Naive thymus-derived CD8-positive, alpha-beta T cell (primary cell): ENCODE data around the gene GSTO1. TPM values are rescaled to one million over a fixed set of nuclear protein-coding genes. Genes with fewer than 3 reads are reported as not detected.
A peak's percentile ranks its signal among the peaks of the same experiment; 100 is the strongest.

ENCODE experiments used
- ATAC-seq, 2 donors: fragments of 150-1000 bp; cut with Tn5 transposase in 1 of 2; sonication (Bioruptor Pico), chemical (Tn5 transposase) in 1 of 2; 1 replicate in 1 of 2; 2 replicates in 1 of 2; pipeline ENCODE4 v1.10.0; 2021; ENCODE audit warnings: mild to moderate bottlenecking in 2 of 2, moderate library complexity in 2 of 2
- POLR2A ChIA-PET: fragments of 350-600 bp; sonication (Branson Sonifier 250); formaldehyde crosslinking; loops from one replicate; lab custom pipeline; 2021; ENCODE audit warnings: antibody characterized with exemption; lab: Charles Lee
- DNase-seq, 10 donors: peaks; one replicate each; pipeline versions ENCODE4 v3.0.0 to v3.0.0-alpha.2; 2020 to 2022
- H3K27ac Mint-ChIP-seq, 10 donors: one replicate each; pipeline ENCODE4 v1.8.0; 2020 to 2022; ENCODE audit warnings: mild to moderate bottlenecking in 10 of 10, mixed read lengths in 10 of 10, moderate library complexity in 4 of 10, inconsistent platforms in 1 of 10
- H3K27me3 Mint-ChIP-seq, 5 donors: one replicate each; pipeline ENCODE4 v1.8.0; 2021 to 2022; ENCODE audit warnings: mixed read lengths in 5 of 5
- H3K36me3 Mint-ChIP-seq, 3 donors: one replicate each; pipeline ENCODE4 v1.8.0; 2020 to 2022; ENCODE audit warnings: mixed read lengths in 3 of 3, mild to moderate bottlenecking in 2 of 3, inconsistent platforms in 1 of 3
- H3K4me1 Mint-ChIP-seq, 4 donors: one replicate each; pipeline ENCODE4 v1.8.0; 2021 to 2022; ENCODE audit warnings: mixed read lengths in 4 of 4
- H3K4me3 Mint-ChIP-seq, 10 donors: one replicate each; pipeline ENCODE4 v1.8.0; 2020 to 2022; ENCODE audit warnings: mild to moderate bottlenecking in 10 of 10, mixed read lengths in 10 of 10, moderate library complexity in 6 of 10, inconsistent platforms in 1 of 10
- H3K9me3 Mint-ChIP-seq, 9 donors: one replicate each; pipeline ENCODE4 v1.8.0; 2020 to 2022; ENCODE audit warnings: mixed read lengths in 9 of 9, mild to moderate bottlenecking in 3 of 9, inconsistent platforms in 1 of 9, moderate library complexity in 1 of 9
- polyA plus RNA-seq, 3 donors: library from polyadenylated mRNA; unstranded; fragments of 300-500 nt; fragmentation: Illumina TruSeq; gene quantifications; one replicate each; pipeline ENCODE4 v1.2.3, GENCODE V29; 2021
- total RNA-seq, 8 experiments: library from RNA in 2 of 8; stranded (reverse) in 2 of 8; gene quantifications; one replicate each; pipeline ENCODE4 v1.2.3 and lab custom pipeline; 2021 to 2026

Gene GSTO1
- total and polyA plus RNA-seq, 5 experiments from 2014 or later = 38.7 to 135 (median 119) TPM

- Mint-ChIP-seq H3K27me3 (no peaks in the 10 kb centered on the region), H3K4me3 (peak overlapping the region; percentile 89 to 96 (median 94)), H3K4me1 (peaks cover 13 to 57% (median 52%) of the 10 kb centered on the region in 4 donors), H3K36me3 (peaks cover 5 to 49% (median 11%) of the 10 kb centered on the region in 3 donors), H3K27ac (peak overlapping the region; percentile 94 to 99 (median 98)), H3K9me3 (no peaks in the 10 kb centered on the region)
- DNase-seq = no peak
- no peak for ATAC-seq
- POLR2A ChIA-PET = no interaction called here
Measured at GRCh38 chr10:104267721-104268404, 13.2 kb downstream of the GSTO1 start.

DNA sequence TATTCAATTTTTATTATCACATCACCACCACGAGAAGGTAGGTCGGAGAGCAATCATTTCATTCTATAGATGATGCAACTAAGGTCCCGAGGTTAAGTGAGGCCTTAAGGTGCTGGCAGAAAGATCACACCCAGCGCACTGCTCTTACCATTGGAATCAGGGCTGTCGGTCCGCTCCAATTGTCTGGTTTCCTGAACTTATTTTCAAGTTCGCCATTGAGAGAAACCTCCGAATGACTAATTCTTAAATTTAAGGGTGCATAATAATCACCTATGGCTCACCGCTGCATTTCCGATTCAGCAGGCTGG lies 13.7 kb downstream of the GSTO1 start:
- Mint-ChIP-seq H3K27ac (peak overlapping the region; percentile 94 to 99 (median 98)), H3K36me3 (peaks cover 5 to 45% (median 11%) of the 10 kb centered on the region in 3 donors), H3K9me3 (no peaks in the 10 kb centered on the region), H3K4me3 (peak overlapping the region; percentile 89 to 96 (median 94)), H3K4me1 (peaks cover 13 to 57% (median 52%) of the 10 kb centered on the region in 4 donors), H3K27me3 (no peaks in the 10 kb centered on the region)
- DNase-seq = no peak
- POLR2A ChIA-PET = interaction anchor here (1.0 to 1.6 kb wide), 4 partner anchors 9 to 147 kb away, joined by 3 to 16 read pairs (median 10); partner anchors contain the start of genes GSTO1 and SFR1
- ATAC-seq = no peak

- peak; percentile 89 to 94 for ATAC-seq
- Mint-ChIP-seq H3K9me3 (no peaks in the 10 kb centered on the region), H3K4me3 (peak within 1 kb of the TSS; percentile 89 to 96 (median 94)), H3K4me1 (peaks cover 13 to 51% (median 47%) of the 10 kb centered on the region in 4 donors), H3K36me3 (peaks cover 5 to 39% (median 11%) of the 10 kb centered on the region in 3 donors), H3K27ac (peak within 1 kb of the TSS; percentile 94 to 99 (median 98)), H3K27me3 (no peaks in the 10 kb centered on the region)
- POLR2A ChIA-PET = interaction anchor here (0.7 to 1.6 kb wide), 6 partner anchors 10 to 148 kb away, joined by 3 to 16 read pairs (median 7); partner anchors contain the start of genes CFAP58, GSTO1 and SFR1
- peak; percentile 93 to 99 (median 98) for DNase-seq
Measured at GRCh38 chr10:104268713-104269645, 14.3 kb downstream of the GSTO1 start, which contains the start of gene GSTO2. GSTO2 (plus strand) TSS chr10:104269184; CDS start chr10:104274916, 5,732 bp downstream.

DNA sequence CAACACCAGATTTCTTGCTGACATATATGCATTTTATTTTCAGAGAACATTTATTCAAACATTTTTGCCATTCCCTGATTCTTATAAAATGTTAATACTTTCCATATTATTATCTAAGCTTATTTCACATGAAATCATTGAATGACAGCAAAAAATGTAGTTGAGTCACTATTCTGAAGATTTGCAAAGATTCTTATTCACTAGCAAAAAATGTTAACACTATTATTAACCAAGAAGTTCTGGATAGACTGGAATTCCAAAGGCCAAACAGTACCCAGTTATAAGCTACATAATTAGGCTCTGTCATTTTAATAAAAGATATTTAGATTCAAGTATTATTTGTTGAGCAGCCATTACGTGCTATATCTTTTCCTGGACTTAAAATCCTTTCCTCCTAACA lies 18.6 kb downstream of the GSTO1 start:
- DNase-seq (no peak), ATAC-seq (no peak)
- no peaks in the 10 kb centered on the region for H3K9me3 Mint-ChIP-seq
- H3K4me3 Mint-ChIP-seq = no peak overlapping the region
- H3K27me3 Mint-ChIP-seq = peaks cover 0 to 21% (median 5%) of the 10 kb centered on the region in 5 donors
- POLR2A ChIA-PET = interaction anchor here (1.0 to 1.9 kb wide), 2 partner anchors 9 to 19 kb away, joined by 3 to 11 read pairs; partner anchors contain the start of gene GSTO1
- H3K27ac Mint-ChIP-seq = no peak overlapping the region
- peaks cover under 1 to 17% (median 13%) of the 10 kb centered on the region in 4 donors for H3K4me1 Mint-ChIP-seq
- H3K36me3 Mint-ChIP-seq = peaks cover 0 to 3% (median 0%) of the 10 kb centered on the region in 3 donors

GRCh38 chr10:104273899-104274575 lies 19.3 kb downstream of the GSTO1 start:
- Mint-ChIP-seq H3K36me3 (no peaks in the 10 kb centered on the region), H3K27ac (no peak overlapping the region), H3K9me3 (no peaks in the 10 kb centered on the region), H3K4me3 (peak overlapping the region in 3 of 10 donors; percentile 41 to 71 (median 57)), H3K4me1 (peaks cover 0 to 14% (median 7%) of the 10 kb centered on the region in 4 donors), H3K27me3 (peaks cover 0 to 21% (median 6%) of the 10 kb centered on the region in 5 donors)
- POLR2A ChIA-PET = interaction anchor here (0.7 to 1.9 kb wide), 2 partner anchors 11 to 19 kb away, joined by 3 to 11 read pairs; partner anchors contain the start of gene GSTO1
- DNase-seq = no peak
- ATAC-seq = no peak

DNA sequence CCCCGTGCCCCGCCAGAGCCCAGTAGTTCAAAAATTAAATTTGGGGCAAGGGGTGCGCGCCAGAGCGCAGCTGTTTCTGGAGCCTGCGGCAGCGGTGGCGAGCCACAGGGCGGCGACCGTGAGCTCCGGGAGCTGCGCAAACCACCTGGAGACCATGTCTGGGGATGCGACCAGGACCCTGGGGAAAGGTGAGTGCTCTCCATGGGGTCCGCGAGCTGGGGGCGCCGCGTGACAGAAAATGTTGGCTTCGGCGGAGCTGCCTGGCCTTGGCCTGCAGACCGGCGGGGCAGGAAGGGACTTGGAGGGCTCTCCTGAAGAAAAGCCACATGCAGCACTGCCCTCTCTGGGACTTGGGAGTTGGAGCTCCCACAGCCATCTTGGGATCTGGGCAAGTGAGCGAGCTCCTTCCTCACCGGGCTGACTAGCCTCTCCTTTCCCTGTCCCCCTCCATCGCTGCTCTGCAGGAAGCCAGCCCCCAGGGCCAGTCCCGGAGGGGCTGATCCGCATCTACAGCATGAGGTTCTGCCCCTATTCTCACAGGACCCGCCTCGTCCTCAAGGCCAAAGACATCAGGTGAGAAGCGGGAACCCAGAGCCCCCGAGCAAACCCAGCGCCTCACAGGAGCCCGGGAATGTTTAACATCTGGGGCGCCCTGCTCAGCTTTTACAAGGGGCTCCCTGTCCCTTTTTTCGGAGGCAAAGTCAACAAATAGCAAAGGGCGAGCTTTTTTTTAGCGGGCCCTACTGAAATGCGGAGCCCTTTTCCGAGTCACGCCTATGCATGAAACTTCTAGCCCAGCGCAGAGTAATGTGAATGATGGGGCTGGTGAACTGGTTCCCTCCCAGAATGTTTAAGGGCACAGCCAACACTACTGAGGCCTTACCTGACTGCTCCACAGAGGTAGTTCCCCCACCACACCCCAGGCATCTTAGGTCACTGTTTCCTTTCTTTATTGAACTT lies 20.4 kb downstream of the GSTO1 start:
- peak overlapping the region in 1 of 10 donors; percentile 29 for H3K27ac Mint-ChIP-seq
- peak overlapping the region in 8 of 10 donors; percentile 4 to 71 (median 48) for H3K4me3 Mint-ChIP-seq
- peaks cover 0 to 23% (median 6%) of the 10 kb centered on the region in 5 donors for H3K27me3 Mint-ChIP-seq
- POLR2A ChIA-PET = interaction anchor here (0.7 to 1.9 kb wide), 2 partner anchors 12 to 20 kb away, joined by 3 to 11 read pairs; partner anchors contain the start of gene GSTO1
- peaks cover 0 to 8% (median 4%) of the 10 kb centered on the region in 4 donors for H3K4me1 Mint-ChIP-seq
- H3K36me3 Mint-ChIP-seq = no peaks in the 10 kb centered on the region
- ATAC-seq (peak; percentile 88 to 94), DNase-seq (peak in 8 of 10 donors; percentile 17 to 46 (median 36))
- no peaks in the 10 kb centered on the region for H3K9me3 Mint-ChIP-seq

- no peak for DNase-seq
- peaks cover 0 to 23% (median 6%) of the 10 kb centered on the region in 5 donors for H3K27me3 Mint-ChIP-seq
- no peak overlapping the region for H3K4me3 Mint-ChIP-seq
- H3K4me1 Mint-ChIP-seq = peaks cover 0 to 7% (median 4%) of the 10 kb centered on the region in 4 donors
- H3K9me3 Mint-ChIP-seq = no peaks in the 10 kb centered on the region
- H3K27ac Mint-ChIP-seq = no peak overlapping the region
- POLR2A ChIA-PET = no interaction called here
- no peaks in the 10 kb centered on the region for H3K36me3 Mint-ChIP-seq
- ATAC-seq = no peak
Measured at GRCh38 chr10:104276192-104276591, 21.5 kb downstream of the GSTO1 start.

DNA sequence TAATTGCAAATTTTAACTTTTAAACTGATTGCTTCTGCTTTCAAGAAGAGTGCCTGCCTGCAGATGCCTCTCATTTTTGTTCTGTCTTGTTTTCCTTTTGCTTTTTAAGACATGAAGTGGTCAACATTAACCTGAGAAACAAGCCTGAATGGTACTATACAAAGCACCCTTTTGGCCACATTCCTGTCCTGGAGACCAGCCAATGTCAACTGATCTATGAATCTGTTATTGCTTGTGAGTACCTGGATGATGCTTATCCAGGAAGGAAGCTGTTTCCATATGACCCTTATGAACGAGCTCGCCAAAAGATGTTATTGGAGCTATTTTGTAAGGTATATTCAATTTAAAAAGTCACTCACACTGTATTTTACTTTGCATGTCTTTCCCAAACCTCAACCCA lies 23.1 kb downstream of the GSTO1 start:
- Mint-ChIP-seq H3K4me1 (peaks cover 0 to 7% (median 3%) of the 10 kb centered on the region in 4 donors), H3K9me3 (no peaks in the 10 kb centered on the region), H3K27me3 (peaks cover 0 to 23% (median 6%) of the 10 kb centered on the region in 5 donors), H3K36me3 (no peaks in the 10 kb centered on the region), H3K27ac (no peak overlapping the region), H3K4me3 (no peak overlapping the region)
- POLR2A ChIA-PET = no interaction called here
- ATAC-seq = no peak
- DNase-seq = no peak

DNA sequence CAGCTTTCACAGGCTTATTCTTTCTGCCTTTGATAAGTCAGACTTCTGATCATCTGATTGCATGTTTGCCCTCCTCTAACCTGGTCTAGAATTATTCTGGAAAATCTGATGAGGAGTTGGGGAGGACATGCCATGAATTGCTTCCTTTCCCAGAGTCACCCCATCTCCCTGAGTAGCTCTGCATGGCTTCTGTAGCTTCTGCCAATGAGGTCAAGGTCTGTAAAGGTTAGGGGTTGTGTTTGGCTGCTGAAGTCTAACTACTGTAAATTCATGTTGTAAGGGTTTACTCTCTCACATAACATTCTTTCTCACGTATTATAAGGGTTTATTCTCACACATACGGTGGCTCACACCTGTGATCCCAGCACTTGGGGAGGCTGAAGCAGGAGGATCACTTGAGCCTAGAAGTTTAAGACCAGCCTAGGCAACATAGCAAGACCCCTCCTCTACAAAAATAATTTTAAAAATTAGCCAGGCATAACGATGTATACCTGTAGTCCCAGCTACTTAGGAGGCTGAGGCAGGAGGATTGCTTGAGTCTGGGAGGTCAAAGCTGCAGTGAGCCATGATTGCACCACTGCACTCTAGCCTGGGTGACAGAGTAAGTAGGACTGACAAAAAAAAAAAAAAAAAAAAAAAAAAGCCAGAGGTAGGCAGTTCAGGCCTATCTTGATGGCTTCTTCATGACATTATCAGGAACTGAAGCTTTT lies 25.0 kb downstream of the GSTO1 start:
- Mint-ChIP-seq H3K27ac (peak overlapping the region in 1 of 10 donors; percentile 61), H3K4me3 (no peak overlapping the region), H3K27me3 (peaks cover 0 to 22% (median 6%) of the 10 kb centered on the region in 5 donors), H3K4me1 (peaks cover 0 to 3% (median under 1%) of the 10 kb centered on the region in 4 donors), H3K9me3 (no peaks in the 10 kb centered on the region), H3K36me3 (no peaks in the 10 kb centered on the region)
- POLR2A ChIA-PET = interaction anchor here (1.2 kb wide), 1 partner anchor 25 kb away, joined by 7 read pairs; the partner anchor contains the start of gene GSTO1
- ATAC-seq (no peak), DNase-seq (no peak)

- DNase-seq (no peak), ATAC-seq (no peak)
- Mint-ChIP-seq H3K36me3 (no peaks in the 10 kb centered on the region), H3K27ac (no peak overlapping the region), H3K9me3 (no peaks in the 10 kb centered on the region), H3K4me3 (no peak overlapping the region), H3K4me1 (no peaks in the 10 kb centered on the region), H3K27me3 (peaks cover 0 to 11% (median 2%) of the 10 kb centered on the region in 5 donors)
- POLR2A ChIA-PET = no interaction called here
Measured at GRCh38 chr10:104281694-104282093, 27.0 kb downstream of the GSTO1 start.
